Measurements from ENCODE around the gene FAM76B. TPM values are rescaled to one million over a fixed set of nuclear protein-coding genes. Genes with fewer than 3 reads are reported as not detected.

The FAM76B gene
- polyA plus RNA-seq, 3 donors, result 7.8 to 46.6 (median 8.2) TPM

GRCh38 chr11:95776859-95777258, 12.7 kb downstream of the FAM76B start:
- H3K36me3 ChIP-seq (replicated peaks in 1 of 2; ENCODE audit: control insufficient read depth in 1 of 2, insufficient read depth in 2 of 2, low read length in 2 of 2), result peaks cover 97% of the 10 kb centered on the region in 2 donors
- peaks cover 5% of the 10 kb centered on the region for H3K79me2 ChIP-seq (ENCODE audit: insufficient read depth, low read length)
- H3K27ac Mint-ChIP-seq, result no peak overlapping the region

GRCh38 chr11:95768521-95768920, 21.1 kb downstream of the FAM76B start:
- H4K20me1 ChIP-seq (ENCODE audit: insufficient read depth, low read length), result no peaks in the 10 kb centered on the region
- TF ChIP-seq CTCF (IDR thresholded peaks at IDR 0.05), result no peak
- H3K79me2 ChIP-seq (ENCODE audit: insufficient read depth, low read length), result no peaks in the 10 kb centered on the region
- H3K4me1 Mint-ChIP-seq, result peaks cover 17% of the 10 kb centered on the region
- no peaks in the 10 kb centered on the region for H3K9me3 Mint-ChIP-seq
- peaks cover 24 to 48% of the 10 kb centered on the region in 2 donors for H3K36me3 ChIP-seq (replicated peaks in 1 of 2; ENCODE audit: control insufficient read depth in 1 of 2, insufficient read depth in 2 of 2, low read length in 2 of 2)
- no peak for DNase-seq
- no peak overlapping the region for H3K4me2 ChIP-seq (replicated peaks; ENCODE audit: extremely low read depth, low read length, poor library complexity, severe bottlenecking)
- 100% methylated on average over 2 of the region's 2 CpGs for WGBS (ENCODE audit: insufficient coverage)
- H3K9me3 ChIP-seq (replicated peaks in 1 of 2; ENCODE audit: control insufficient read depth in 1 of 2, insufficient read depth in 1 of 2, low read length in 2 of 2), result no peaks in the 10 kb centered on the region
- no peak overlapping the region for H3K27ac Mint-ChIP-seq
- peak overlapping the region in 1 of 2 donors; percentile 43 for H3K27ac ChIP-seq (ENCODE audit: low read depth in 1 of 2, low read length in 2 of 2)
- no peaks in the 10 kb centered on the region for H3K27me3 Mint-ChIP-seq (ENCODE audit: low read depth in 3 of 3)
- H3K36me3 Mint-ChIP-seq, result peaks cover 23 to 35% of the 10 kb centered on the region in 2 donors
- no peak overlapping the region for H3K4me3 Mint-ChIP-seq
- H3K4me3 ChIP-seq (replicated peaks in 1 of 3; ENCODE audit: low read depth in 2 of 3, low read length in 3 of 3), result no peak overlapping the region
- no peaks in the 10 kb centered on the region for H3K27me3 ChIP-seq (ENCODE audit: control insufficient read depth in 2 of 2, insufficient read depth in 2 of 2, low read length in 2 of 2)
- no peak overlapping the region for H3K9ac ChIP-seq (ENCODE audit: insufficient read depth, low read length, poor library complexity, severe bottlenecking)
- intact Hi-C loops (cut with micrococcal nuclease), result loop anchor here in 1 of 2 donors (10.0 kb wide), 2 partner anchors 684 to 1144 kb away; partner anchors contain the start of gene ENDOD1
- H3K4me1 ChIP-seq (ENCODE audit: control insufficient read depth in 1 of 2, insufficient read depth in 2 of 2, low read length in 2 of 2), result peaks cover 16 to 19% of the 10 kb centered on the region in 2 donors
- H2AFZ ChIP-seq (ENCODE audit: insufficient read depth, low read depth, low read length, poor library complexity, severe bottlenecking), result no peak overlapping the region

More at GRCh38 chr11:95776859-95777258, 12.7 kb downstream of the FAM76B start:
- Mint-ChIP-seq H3K36me3 (peaks cover 79 to 83% of the 10 kb centered on the region in 2 donors), H3K4me1 (no peaks in the 10 kb centered on the region), H3K4me3 (no peak overlapping the region), H3K9me3 (no peaks in the 10 kb centered on the region), H3K27me3 (ENCODE audit: low read depth in 3 of 3) (no peaks in the 10 kb centered on the region)
- Histone ChIP-seq H3K9me3 (replicated peaks in 1 of 2; ENCODE audit: control insufficient read depth in 1 of 2, insufficient read depth in 1 of 2, low read length in 2 of 2) (no peaks in the 10 kb centered on the region), H3K27ac (ENCODE audit: low read depth in 1 of 2, low read length in 2 of 2) (no peak overlapping the region), H4K20me1 (ENCODE audit: insufficient read depth, low read length) (no peaks in the 10 kb centered on the region), H3K9ac (ENCODE audit: insufficient read depth, low read length, poor library complexity, severe bottlenecking) (no peak overlapping the region), H3K4me3 (replicated peaks in 1 of 3; ENCODE audit: low read depth in 2 of 3, low read length in 3 of 3) (no peak overlapping the region), H3K27me3 (ENCODE audit: control insufficient read depth in 2 of 2, insufficient read depth in 2 of 2, low read length in 2 of 2) (no peaks in the 10 kb centered on the region), H3K4me1 (ENCODE audit: control insufficient read depth in 1 of 2, insufficient read depth in 2 of 2, low read length in 2 of 2) (no peaks in the 10 kb centered on the region), H3K4me2 (replicated peaks; ENCODE audit: extremely low read depth, low read length, poor library complexity, severe bottlenecking) (no peak overlapping the region), H2AFZ (ENCODE audit: insufficient read depth, low read depth, low read length, poor library complexity, severe bottlenecking) (no peak overlapping the region)
- intact Hi-C loops (cut with micrococcal nuclease), result no loop called here
- TF ChIP-seq CTCF (IDR thresholded peaks at IDR 0.05), result no peak
- no peak for DNase-seq
